GM18520 (cell line): Measurements from ENCODE around the gene FOXL3.

Source experiments
- ATAC-seq: cut with Tn5 transposase; IDR thresholded peaks from one replicate; pipeline ENCODE4 v1.9.1; 2021; ENCODE audit not compliant: unreplicated experiment

Gene FOXL3

GRCh38 chr7:318878-319661, 29.1 kb downstream of the FOXL3 start:
- ATAC-seq: no peak

DNA sequence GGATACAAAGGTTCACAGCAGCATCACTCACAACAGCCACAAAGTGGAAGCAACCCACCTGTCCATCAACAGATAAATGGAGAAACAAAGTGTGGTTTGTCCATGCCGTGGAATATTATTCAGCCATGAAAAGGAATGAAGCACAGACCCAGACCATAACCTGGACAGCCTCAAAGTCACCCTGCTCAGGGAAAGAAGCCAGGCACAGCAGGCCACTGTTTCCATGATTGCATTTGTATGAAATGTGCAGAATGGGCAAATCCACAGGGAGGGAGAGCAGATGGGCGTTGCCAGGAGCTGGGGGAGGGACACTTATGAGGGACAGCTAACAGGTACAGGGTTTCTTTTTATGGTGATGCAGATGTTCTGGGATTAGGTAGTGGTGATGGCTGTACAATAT, 30.3 kb downstream of the FOXL3 start:
- ATAC-seq: no peak

- ATAC-seq: no peak
These were observed 32.2 kb downstream of the FOXL3 start for GRCh38 chr7:322111-322671.

DNA sequence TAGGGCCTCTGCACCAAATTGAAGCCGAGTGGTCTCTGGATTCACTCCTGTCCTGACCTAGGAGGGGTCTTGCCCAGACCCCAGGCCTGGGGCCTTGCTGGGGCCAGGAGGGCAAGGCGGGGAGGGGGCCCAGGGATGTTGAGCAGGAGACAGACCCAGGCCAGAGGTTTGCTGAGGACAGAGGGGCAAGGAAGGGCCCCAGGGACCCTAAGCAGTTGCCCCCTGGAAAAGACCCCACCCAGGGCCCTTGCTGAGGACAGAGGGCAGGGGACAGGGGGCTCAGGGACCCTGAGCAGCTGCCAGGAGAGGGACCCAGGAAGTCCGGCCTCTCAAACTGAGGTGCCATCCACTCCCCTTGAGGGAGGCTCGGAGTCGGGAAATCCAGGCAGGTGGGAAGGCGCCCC, 32.7 kb downstream of the FOXL3 start:
- ATAC-seq: no peak

DNA sequence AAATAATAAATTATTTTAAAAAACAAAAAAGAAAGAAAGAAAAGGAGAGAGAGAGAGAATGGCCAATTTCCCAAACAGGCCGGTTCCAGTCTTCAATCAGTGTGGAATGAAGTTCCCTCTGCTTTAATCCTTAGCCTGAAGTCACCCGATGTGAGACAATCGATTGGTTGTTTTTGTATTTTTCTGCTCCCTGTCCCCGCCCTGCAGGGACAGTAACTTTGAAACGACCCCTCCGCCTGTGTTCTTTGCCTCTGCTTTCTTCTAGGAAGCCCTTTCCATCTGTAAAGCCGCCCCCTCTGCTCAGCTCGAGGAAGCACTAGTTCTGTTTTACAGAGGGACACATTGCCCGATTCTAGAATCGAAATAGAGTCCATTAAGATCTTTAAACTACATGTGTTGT, 33.4 kb downstream of the FOXL3 start:
- ATAC-seq: no peak

GRCh38 chr7:324011-324410, 34.0 kb downstream of the FOXL3 start:
- no peak for ATAC-seq

DNA sequence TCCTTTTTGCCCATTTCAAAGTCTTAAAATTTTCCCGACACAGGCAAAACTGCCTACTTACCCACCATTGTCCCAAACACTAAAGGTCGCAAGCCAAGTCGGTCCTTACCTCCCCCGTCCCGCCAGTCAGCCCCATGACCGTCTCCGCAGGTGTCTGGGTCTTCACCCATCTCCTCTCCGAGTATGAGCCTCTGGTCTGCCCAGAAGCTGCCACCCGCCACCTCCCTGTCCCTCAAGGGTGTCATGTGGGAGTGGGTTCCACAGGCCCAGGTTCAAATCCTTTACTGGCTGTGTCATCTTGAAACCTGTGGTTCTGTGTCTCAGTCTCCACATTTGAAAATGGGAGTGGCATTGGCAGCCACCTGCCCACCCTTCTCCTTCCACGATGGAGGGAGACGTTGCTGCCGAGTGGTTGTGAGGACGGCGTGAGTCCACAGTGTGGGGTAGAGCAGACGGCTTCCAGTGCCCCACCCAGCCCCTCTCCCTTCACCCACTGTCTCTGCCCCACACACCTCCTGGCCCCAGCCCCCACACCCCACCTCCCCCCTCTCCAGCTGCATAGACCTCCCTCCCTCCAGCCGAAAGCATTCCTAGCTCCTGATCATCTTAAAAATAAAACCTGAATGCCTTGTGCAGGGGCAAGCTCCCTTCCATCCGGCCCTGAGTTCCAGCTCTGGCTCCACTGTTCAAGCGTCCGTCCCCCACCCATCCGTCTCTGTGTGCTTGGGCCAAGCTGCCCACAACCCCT, 35.3 kb downstream of the FOXL3 start:
- ATAC-seq: no peak

GRCh38 chr7:325811-326210, 35.8 kb downstream of the FOXL3 start:
- ATAC-seq: no peak

- ATAC-seq: no peak
These were observed 36.3 kb downstream of the FOXL3 start for GRCh38 chr7:326273-326672.

- no peak for ATAC-seq
These were observed 36.9 kb downstream of the FOXL3 start for GRCh38 chr7:326809-327232.

DNA sequence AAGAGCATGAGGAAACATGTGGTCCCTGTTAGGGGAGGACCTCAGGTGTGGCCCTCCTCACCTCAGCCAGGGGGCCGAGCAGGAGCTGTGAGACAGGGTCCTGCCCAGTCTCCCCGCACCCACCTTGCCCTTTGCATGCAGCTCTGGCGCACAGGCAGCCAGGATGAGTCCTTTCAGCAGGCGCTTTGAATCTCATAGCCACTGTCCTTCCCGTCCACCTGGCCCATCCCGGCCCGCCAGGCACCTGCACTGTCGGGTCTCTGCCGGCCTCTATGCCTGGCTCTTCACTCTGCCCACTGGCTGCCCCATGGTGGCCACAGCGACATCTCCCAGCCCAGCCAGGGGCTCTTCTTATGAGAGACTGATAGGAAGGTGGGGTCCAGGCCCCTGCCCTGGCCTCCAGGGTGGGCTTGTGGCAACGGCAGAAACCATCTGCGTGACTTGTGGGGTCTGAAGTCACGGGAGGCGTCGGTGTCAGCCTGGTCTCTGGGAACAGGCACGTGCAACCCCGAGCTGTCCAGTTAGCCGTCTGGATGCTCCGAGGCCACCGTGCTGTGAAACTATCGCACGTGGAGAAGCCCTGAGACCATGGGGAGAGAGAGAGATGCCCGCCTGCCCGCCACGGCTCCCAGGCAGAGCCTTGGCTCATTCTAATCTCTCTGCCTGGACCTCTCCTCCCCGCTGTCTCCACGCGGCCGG, 37.4 kb downstream of the FOXL3 start:
- no peak for ATAC-seq

- ATAC-seq: no peak
These were observed 38.2 kb downstream of the FOXL3 start for GRCh38 chr7:327991-328702.

DNA sequence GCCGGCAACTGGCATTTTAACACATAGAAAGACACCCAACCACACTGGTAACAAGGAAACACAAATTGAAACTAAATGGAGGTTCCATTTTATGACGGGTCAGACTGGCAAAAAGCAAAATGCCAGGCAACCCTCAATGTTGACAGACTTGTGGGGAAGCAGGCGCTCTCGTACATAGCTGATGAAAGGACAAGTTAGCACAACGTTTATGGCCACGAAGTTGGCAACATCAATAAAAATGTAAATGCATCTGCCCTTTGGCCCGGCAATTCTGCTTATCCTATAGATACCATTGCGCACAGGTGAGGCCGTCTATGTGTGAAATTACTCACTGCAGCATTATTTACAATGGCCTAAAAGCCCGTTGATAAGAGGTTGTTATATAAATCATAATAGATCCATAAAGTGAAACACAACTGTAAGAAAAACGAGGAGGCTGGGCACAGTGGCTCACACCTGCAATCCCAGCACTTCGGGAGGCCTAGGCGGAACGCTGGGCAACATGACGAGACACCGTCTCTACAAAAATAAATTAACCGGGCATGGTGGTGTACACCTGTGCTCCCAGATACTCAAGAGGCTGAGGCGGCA, 39.8 kb downstream of the FOXL3 start:
- no peak for ATAC-seq

DNA sequence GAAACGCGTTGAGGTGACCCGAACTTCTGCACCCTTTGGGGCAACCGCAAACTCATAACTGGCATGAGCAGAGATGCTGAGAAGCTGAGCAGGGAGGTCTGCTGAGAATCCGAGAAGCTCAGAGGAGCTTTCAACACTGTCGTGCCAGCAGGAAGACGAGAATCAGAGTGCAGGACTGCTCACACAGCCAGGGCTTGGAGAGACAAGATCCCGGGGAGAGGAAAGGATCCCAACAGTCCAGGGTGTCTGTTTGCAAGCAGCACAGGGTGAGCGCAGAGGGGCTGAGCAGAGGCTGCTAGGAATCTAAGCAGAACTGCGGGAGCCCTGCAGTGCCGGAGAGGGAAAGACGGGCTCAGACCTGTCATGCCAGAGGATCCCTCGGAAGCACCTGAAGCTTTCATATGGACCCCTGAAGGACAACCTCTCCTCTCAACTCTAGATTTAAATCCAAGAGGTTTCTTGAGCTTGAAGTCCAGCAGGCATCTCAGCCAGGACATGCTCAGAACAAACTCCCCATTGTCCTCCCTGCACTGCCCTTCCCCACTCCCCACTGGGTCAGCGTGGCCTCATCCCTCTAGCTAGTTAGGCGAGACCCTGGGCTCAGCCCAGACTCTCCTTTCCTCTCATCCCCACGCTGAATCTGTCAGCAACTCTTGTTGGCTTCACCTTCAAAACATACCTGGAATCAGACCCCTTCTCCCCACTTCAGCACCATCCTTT, 40.7 kb downstream of the FOXL3 start:
- ATAC-seq: no peak

DNA sequence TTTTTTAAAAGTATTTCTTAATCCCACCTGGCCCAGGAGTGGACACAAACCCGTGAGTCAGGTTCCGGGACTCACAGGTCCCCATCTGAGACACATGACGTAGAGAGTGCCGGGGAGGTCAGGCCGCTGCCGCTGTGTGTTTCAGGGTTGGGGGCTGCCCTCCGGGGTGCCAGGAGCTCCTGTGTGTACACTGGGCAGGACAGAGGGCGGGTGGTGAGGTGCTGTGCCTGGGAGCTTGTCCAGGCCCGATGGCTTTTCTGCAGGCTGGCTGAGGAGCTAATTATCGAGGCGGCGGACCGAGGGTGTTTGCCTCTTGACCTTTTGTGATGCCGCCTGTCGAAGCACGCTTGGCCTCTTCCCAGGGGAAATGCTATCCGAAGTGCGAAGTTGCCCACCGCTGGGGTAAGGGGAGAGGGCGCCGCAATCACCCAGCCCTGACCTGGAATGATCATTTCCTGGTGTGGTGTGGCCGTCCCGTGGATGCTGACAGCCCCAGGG, 42.1 kb downstream of the FOXL3 start:
- no peak for ATAC-seq

- no peak for ATAC-seq
These were observed 42.8 kb downstream of the FOXL3 start for GRCh38 chr7:332646-333392.

GRCh38 chr7:333393-333764, 43.4 kb downstream of the FOXL3 start:
- no peak for ATAC-seq

DNA sequence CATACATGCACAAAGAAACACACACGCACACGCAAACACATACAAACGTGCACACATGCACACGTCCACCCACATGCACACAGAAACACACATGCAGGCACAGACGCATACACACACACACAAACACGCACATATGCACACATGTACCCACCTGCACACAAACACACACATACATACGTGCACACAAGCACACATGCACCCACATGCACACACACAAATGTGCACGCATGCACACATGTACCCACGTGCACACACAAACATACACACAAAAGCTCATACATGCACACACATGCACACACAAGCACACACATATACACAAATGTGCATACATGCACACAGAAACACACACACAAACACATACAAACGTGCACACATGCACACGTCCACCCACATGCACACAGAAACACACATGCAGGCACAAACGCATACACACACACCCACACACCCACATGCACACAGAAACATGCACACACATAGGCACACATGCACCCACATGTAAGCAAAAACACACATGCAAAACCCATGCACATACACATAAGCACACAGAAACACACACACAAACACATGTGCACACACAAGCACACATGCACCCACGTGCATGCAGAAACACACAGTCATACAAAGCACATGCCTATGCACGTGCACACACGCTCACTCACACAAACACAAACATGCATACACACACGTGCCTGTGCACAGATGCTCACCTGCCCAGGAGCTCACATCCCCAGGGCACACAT, 44.8 kb downstream of the FOXL3 start:
- no peak for ATAC-seq
